ENCODE data around the gene CCDC191. TPM values are rescaled to one million over a fixed set of nuclear protein-coding genes. Genes with fewer than 3 reads are reported as not detected.

The CCDC191 gene
- total RNA-seq, 4 donors from 2014 or later = 3.2 to 4.6 (median 4.3) TPM

DNA sequence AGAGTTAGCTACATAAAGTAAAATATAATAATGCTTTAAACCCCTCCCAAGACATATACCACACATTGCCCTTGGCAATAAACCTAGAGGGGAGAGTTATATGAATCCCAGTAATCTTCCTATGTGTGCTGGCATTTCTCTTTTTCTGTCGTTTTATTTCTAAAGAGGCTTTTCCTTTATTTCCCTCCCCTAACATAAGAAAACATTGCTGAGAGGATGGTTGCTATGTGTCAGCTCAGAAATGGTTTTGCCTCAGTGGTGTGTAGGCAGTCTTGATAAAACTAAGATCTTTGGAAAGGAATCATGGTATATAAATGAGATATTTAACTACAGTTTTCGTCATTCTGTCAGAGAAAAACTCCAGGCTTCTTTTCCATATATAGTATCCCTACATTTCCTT is 30.0 kb downstream of the CCDC191 start:
- intact Hi-C loops (cut with DNase I) = no loop called here
- TF ChIP-seq POLR2AphosphoS5 (IDR thresholded peaks at IDR 0.05) = no peak
- TF ChIP-seq POLR2A (IDR thresholded peaks at IDR 0.05; ENCODE audit: low read depth) = no peak
- TF ChIP-seq EP300 (IDR thresholded peaks at IDR 0.05) = no peak
- TF ChIP-seq CTCF (IDR thresholded peaks at IDR 0.05) = no peak
- Histone ChIP-seq H3K4me1 (no peaks in the 10 kb centered on the region), H3K36me3 (peaks cover 0 to 4% (median 0%) of the 10 kb centered on the region in 4 donors), H3K27me3 (no peaks in the 10 kb centered on the region), H3K27ac (replicated peaks in 1 of 4) (no peak overlapping the region), H3K9me3 (no peaks in the 10 kb centered on the region), H3K4me3 (no peak overlapping the region)
- WGBS = 53% methylated on average over 2 of the region's 2 CpGs
- no peak for DNase-seq (ENCODE audit: extremely low spot score)

GRCh38 chr3:114025451-114025850 is 30.9 kb downstream of the CCDC191 start:
- H3K36me3 ChIP-seq = no peaks in the 10 kb centered on the region
- intact Hi-C loops (cut with DNase I) = no loop called here
- no peak overlapping the region for H3K27ac ChIP-seq (replicated peaks in 1 of 4)
- no peaks in the 10 kb centered on the region for H3K4me1 ChIP-seq
- no peaks in the 10 kb centered on the region for H3K27me3 ChIP-seq
- no peaks in the 10 kb centered on the region for H3K9me3 ChIP-seq
- no peak overlapping the region for H3K4me3 ChIP-seq
- DNase-seq (ENCODE audit: extremely low spot score) = no peak
- WGBS = 98% methylated on average over 2 of the region's 2 CpGs
- TF ChIP-seq CTCF (IDR thresholded peaks at IDR 0.05) = no peak

GRCh38 chr3:114022145-114022802 is 34.1 kb downstream of the CCDC191 start:
- Histone ChIP-seq H3K27ac (replicated peaks in 1 of 4) (no peak overlapping the region), H3K4me1 (no peaks in the 10 kb centered on the region), H3K9me3 (no peaks in the 10 kb centered on the region), H3K36me3 (no peaks in the 10 kb centered on the region), H3K27me3 (no peaks in the 10 kb centered on the region), H3K4me3 (no peak overlapping the region)
- TF ChIP-seq EP300 (IDR thresholded peaks at IDR 0.05) = no peak
- TF ChIP-seq CTCF (IDR thresholded peaks at IDR 0.05) = no peak
- no peak for TF ChIP-seq POLR2AphosphoS5 (IDR thresholded peaks at IDR 0.05)
- no peak for TF ChIP-seq POLR2A (IDR thresholded peaks at IDR 0.05; ENCODE audit: low read depth)
- no peak for DNase-seq (ENCODE audit: extremely low spot score)
- intact Hi-C loops (cut with DNase I) = no loop called here
- 85% methylated on average over 4 of the region's 4 CpGs for WGBS

GRCh38 chr3:114020907-114021306 is 35.4 kb downstream of the CCDC191 start:
- Histone ChIP-seq H3K4me3 (no peak overlapping the region), H3K4me1 (no peaks in the 10 kb centered on the region), H3K27me3 (no peaks in the 10 kb centered on the region), H3K27ac (replicated peaks in 1 of 4) (no peak overlapping the region), H3K36me3 (no peaks in the 10 kb centered on the region), H3K9me3 (no peaks in the 10 kb centered on the region)
- WGBS = 71% methylated on average over 2 of the region's 2 CpGs
- intact Hi-C loops (cut with DNase I) = no loop called here
- TF ChIP-seq CTCF (IDR thresholded peaks at IDR 0.05) (no peak), EP300 (IDR thresholded peaks at IDR 0.05) (no peak), POLR2AphosphoS5 (IDR thresholded peaks at IDR 0.05) (no peak), POLR2A (IDR thresholded peaks at IDR 0.05; ENCODE audit: low read depth) (no peak)
- no peak for DNase-seq (ENCODE audit: extremely low spot score)

- WGBS = 93% methylated on average over 2 of the region's 2 CpGs
- Histone ChIP-seq H3K4me3 (no peak overlapping the region), H3K9me3 (no peaks in the 10 kb centered on the region), H3K4me1 (no peaks in the 10 kb centered on the region), H3K27me3 (no peaks in the 10 kb centered on the region), H3K36me3 (no peaks in the 10 kb centered on the region), H3K27ac (replicated peaks in 1 of 4) (no peak overlapping the region)
- TF ChIP-seq EP300 (IDR thresholded peaks at IDR 0.05) (no peak), CTCF (IDR thresholded peaks at IDR 0.05) (no peak), POLR2AphosphoS5 (IDR thresholded peaks at IDR 0.05) (no peak), POLR2A (IDR thresholded peaks at IDR 0.05; ENCODE audit: low read depth) (no peak)
- no peak for DNase-seq (ENCODE audit: extremely low spot score)
- intact Hi-C loops (cut with DNase I) = no loop called here
These were observed 36.8 kb downstream of the CCDC191 start for GRCh38 chr3:114019486-114019885.

Measured in esophagus muscularis mucosa (tissue), 4 donors.